Activated CD8-positive, alpha-beta memory T cell treated with anti-CD3 and anti-CD28 coated beads, Interleukin-2, amount 50 U/mL, for 1 hour (primary cell): ENCODE data around the gene SNN.

Source experiments
- DNase-seq: peaks from one replicate; pipeline ENCODE4 v3.0.0-alpha.2; 2020; ENCODE audit errors: extremely low read depth

Gene SNN

GRCh38 chr16:11679250-11679649, 11.0 kb downstream of the SNN start:
- DNase-seq, result no peak

DNA sequence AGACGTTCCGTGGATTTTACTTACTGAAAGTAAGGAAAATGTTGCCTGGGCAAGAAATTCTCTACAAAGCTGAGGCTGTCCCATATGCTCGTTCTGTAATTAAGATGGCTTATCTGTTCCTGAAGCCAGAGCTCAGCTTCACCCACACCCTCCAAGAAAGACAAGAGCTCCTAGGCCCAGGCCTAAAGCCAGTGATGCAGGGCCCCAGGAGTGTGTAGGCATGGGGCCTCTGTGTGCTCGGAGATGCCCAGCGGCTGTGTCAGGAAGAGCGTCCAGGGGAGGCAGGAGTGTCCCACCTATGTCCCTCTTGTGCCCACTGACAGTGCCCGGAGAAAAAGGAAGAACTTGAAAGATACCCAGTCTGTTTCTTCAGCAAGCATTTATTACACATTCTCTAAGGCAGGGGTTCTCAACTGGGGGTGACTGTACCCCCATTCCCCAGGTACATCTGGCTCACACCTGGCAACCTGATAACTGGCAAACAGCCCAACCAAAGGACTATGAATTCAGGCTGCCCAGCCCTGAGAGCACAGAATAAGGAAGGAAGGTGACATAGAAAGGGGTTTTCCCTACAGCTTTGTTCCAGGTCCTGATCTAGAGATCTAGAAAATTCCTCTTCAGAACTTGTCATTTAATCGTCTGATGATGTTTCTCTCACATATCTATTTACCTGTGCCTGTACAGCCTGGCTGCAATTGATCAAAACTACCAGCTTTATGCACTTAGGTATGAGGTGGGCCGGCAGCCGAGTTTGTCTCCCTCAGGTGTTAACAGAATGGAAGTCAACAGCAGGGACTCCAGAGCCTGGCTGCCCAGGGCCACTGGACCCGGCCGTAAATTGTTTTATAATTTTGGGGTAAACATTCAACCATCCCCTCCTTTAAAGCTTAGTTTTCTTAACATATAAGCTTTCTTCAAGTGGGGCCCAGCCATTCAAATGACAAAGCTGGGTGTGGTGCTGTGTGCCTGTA, 12.0 kb downstream of the SNN start:
- DNase-seq, result no peak

DNA sequence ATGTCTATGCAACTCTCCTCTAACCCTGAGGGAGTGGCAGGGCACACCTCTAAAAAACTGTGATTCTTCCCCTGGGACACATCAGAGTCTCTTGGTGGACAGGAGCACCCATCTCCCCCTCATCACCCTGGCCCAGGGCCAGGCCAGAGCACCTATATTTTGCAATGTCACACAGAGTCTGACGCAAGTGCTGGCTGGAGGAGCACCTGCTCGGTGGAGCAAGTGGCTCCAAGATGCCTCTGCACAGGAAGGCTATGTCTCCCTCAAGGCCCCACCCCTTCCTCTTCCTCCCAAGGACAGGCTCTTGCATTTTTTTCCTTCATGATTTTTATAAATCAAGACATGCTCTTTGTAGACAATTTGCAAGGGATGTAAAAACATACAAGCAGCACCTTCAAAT, 13.3 kb downstream of the SNN start:
- no peak for DNase-seq

DNA sequence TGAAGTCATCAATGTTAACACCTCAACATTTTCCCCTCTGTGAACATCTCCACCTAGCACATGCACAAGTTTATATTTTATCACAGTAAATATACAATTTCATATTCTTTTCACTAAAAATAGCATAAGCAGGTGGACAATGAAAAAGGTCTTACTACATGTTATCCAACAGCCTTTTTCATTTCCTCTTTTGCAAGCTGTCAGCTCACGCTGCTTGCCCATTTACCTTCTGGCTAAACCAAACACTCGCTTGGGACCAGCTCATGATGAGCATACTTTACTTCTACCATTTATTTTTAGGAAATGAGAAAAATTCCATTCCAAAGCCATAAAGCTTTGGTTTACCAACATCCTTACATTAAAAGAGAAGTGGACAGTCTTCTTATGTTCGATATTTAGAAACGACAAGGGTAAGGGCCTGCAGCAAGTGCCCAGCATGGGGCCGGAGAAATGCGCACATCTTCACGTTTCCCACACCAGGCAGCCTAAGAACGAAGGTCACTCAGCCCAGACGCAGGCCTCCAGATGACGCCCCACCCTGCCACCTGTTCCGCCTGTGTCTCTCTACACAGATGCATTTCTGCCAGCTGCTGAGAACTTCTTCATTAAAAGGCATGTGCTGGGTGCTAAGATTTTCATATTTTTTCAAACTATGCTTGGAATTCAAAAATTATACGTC, 13.9 kb downstream of the SNN start:
- DNase-seq, result no peak

DNA sequence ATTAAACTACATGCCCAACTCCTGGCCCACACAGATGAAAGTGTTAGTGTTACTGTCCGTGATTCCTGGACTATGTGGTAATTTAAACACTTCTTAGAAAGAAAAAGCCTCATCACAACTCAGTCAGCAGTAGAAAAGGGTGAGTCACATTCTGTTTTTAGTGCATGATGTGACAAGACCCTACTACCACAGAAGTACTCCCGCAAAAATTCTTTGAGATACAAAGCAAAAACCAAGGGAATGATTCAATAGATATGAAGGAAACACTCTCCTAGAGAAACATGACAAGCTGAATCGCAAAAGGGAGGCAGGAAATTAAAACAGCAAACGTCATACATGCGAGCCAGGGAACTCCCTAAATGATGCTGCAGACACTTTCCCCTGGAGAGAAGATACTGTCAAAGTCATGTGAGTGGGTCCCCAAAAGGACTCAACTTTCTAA, 14.4 kb downstream of the SNN start:
- no peak for DNase-seq

DNA sequence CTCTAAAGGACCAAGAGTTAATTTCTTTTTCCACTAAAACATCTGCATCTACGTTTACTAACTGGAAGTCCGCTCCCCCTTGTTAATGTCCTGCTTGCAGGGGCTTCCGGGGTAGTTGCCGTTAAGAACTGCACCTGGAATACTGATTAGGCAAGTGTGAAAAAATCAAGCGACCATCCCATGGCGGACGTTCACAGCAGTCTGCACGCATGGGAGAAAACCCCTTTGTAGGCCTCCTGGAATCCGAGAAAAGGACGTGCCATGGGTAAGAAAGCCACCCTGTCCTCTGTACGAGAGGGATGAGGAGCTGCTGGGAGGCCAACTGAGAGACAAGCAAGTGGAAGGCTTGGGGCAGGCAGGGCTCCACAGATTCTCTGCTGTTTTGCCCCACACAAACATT, 14.9 kb downstream of the SNN start:
- DNase-seq, result no peak

GRCh38 chr16:11684231-11685025, 16.2 kb downstream of the SNN start:
- DNase-seq, result no peak

DNA sequence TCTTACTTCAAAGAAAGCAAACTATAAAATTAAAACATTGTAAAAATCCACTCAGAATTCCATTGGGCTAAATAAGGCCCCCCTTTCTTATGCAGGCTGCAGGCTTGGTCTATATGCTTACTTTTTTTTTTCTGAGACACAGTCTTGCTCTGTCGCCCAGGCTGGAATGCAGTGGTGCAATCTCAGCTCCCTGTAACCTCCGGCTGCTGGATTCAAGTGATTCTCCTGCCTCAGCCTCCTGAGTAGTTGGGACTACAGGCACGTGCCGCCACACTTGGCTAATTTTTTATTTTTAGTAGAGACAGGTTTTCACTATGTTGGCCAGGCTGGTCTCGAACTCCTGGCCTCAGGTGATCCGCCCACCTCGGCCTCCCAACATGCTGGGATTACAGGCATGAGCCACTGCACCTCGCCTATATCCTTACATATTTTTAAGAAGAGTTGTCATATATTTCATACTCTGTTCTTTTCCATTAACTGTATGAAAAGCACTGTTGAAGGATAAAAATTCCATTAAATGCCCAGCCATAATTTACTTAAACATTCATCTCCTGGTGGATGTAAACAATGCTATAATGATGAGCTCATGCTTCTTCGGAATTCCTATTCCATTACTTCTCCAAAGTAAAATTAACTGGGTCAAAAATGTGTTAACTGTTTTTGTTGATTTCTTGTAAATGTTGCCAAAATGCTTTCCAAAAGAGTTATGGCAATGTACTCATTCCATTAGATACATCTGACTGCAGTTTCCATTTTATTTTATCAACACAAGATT, 17.8 kb downstream of the SNN start:
- DNase-seq, result no peak

- DNase-seq, result no peak
Observed at GRCh38 chr16:11686713-11687380, 18.6 kb downstream of the SNN start.

GRCh38 chr16:11687601-11688519, 19.6 kb downstream of the SNN start:
- DNase-seq, result no peak

DNA sequence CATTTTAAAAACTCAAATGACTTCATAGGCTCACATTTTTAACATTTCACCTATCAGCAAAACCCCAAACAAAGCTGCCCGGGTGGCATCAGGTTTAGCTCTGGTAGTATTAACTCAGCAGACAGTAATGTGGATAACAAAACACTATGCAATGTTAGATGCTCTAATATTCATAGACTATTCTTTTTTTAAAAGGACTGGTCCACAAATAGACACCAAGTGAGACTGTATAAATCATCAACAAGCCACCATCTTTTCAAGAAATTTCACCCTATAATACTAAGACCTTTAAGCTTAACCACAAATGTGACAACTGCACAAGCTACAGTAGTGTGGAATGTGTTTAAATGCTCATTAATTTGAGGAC, 20.2 kb downstream of the SNN start:
- no peak for DNase-seq

DNA sequence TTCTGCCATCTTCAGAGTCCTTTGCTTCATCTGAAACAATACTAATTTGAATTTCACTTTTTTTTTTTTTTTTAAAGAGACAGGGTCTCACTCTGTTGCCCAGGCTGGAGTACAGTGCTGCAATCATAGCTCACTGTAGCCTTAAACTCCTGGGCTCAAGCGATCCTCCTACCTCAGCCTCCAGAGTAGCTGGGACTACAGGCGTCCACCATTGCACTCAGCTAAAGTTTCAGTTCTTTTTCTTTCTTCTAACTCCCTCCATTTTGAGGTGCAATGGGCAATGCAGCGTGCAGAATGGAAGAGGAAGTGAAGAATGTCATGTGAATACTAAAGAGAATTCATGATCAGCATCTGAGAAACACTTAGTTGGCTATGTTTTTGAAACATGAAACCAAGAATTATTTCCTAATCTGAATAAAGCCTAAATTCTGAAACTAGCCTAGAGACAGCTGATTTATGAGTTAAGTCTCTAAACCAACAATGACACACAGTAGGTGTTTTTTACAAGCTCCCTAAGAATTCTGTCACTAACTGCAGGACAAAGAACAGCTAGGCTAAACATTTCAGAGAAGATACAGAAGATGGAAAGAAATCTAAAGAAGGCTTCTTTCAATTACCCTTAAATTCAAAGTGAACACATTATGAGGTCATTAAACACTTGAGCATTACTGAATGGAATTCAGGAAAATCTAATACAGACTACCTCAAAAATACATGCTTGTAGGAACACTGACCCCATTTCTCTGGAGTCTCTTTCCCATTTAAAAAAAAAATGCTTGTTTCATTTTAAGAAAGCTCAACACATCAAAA, 21.0 kb downstream of the SNN start:
- no peak for DNase-seq

GRCh38 chr16:11691235-11691634, 23.0 kb downstream of the SNN start:
- no peak for DNase-seq

DNA sequence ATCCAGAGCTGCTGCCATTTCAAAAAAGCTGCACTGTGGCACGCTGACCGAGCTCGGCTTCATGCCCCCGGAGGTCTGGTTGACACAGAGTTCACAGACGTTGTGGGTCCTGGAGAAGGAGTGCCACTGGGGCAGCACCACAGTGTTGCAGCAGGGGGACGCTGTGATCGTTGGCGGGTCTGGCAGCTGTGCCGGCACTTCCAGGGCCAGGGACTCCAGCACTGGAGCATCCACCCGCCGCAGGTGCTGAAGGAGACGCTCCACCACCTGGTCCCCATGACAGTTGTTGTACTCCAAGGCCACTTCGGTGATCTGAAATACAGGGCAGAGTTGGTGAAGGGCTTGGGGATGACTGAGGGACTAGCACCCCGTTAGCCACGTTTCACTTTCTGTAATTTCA, 23.5 kb downstream of the SNN start:
- no peak for DNase-seq

DNA sequence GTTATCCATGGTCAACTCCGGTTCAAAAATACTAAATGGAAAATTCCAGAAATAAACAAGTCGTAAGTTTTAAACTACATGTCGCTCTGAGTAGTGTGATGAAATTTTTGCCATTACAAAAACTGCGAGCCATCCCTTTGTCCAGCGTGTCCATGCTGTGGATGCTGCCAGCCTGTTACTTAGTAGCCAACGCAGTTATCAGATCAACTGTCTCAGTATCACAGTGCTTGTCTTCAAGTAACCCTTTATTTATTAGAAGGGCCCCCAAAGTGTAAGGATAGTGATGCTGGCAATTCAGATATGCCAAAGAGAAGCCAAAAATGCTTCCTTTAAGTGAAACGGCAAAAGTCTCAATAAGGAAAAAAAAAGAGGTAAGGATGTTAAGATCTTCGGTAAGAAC, 23.9 kb downstream of the SNN start:
- DNase-seq, result no peak

GRCh38 chr16:11692651-11693050, 24.4 kb downstream of the SNN start:
- no peak for DNase-seq

DNA sequence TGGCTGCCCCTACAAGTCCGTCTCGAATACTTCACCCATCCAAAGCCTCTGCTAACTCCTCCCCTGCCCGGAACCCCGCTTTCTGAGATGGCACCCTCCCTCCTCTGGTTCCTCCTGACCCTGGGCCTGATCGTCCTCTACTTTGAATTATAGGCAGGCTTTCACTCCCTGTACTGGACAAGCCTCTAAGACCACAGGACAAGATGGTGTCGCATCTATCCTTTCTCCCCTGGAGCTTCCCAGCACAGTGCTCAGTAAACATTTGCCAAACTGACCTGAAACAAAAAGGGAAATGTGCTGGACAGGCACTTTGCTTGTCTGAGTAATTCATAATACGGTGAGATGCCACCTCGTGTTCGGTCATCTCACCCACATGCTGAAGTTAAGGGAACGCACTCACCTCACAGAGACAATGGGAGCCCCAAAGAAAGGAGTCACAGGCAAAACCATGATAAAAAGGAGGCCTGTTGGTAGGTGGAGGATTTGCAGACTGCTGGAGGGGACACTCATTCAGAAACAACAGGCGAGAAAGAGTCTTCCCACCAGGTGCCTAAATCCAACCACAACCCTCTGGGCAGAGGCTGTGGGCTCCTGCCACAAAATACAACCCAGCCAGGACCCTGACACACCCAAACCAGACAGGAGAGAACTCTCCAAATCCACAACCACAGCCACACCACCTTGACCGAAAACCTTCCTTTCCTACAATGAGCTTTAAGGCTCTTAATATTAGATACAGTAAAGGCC, 28.2 kb downstream of the SNN start:
- no peak for DNase-seq

GRCh38 chr16:11697319-11697718, 29.1 kb downstream of the SNN start:
- no peak for DNase-seq
